ENCODE data around the gene TMC3.
A peak's percentile ranks its signal among the peaks of the same experiment; 100 is the strongest.
"Not testable (repeated sequence)": the region's sequence is repeated elsewhere in the genome, so short reads cannot be mapped to it uniquely, and the experiment has no call there.

Gene TMC3

DNA sequence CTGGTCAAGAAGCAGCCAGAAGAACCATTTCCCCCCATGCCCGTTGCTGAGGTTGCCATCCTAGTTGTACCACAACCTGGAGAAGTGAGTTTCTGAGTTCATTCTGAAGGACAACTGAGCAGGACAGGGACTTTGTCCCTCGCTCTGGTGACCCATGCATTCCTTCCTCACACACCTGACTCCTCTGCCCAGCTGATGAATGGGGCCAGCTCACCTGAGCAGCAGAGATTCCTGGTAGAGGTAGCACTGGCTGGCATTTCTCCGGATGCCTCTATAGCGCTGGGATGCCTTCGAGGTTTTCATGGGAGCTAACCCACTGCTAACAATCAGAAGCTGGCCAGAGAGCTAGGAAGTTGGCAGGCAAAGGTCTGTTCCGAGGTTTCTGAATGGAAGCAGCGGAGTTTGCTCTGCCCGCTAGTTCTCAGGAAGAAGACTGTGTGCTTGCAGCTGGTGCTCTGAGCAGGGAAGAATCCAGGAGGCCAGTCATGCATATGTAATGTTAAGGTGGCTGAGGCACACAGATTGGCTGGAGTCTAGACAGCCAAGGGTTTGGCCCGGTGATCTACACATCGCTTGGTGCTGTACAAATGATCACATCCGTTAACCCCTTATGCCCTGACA is at the start of gene TMC3:
Gene TMC3, minus strand, starts transcription at position 439 of the 621 bp plus-strand sequence. Its CDS starts 136 bp downstream, at position 303.
- no peak for DNase-seq (ENCODE audit: low spot score)

DNA sequence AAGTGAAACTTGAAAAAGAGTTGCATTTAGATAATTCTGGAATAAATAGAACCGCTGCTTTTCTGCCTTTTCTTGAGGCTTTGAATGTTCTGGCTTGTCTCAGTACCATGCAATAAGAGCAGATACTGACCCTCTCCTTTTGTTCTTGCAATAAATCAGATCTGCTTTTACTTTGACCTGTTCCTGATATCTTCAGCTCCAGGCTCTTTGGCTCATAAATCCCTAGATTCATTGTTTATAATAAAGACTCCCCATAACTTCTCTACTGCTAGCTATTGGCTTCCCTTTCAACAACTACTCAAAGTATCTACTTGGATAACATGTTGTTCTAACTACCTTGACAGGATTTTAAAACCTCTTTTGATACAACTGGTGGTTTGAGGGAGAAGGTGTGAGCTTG is 47.4 kb upstream of the TMC3 start:
- DNase-seq (ENCODE audit: low spot score) = no peak

DNA sequence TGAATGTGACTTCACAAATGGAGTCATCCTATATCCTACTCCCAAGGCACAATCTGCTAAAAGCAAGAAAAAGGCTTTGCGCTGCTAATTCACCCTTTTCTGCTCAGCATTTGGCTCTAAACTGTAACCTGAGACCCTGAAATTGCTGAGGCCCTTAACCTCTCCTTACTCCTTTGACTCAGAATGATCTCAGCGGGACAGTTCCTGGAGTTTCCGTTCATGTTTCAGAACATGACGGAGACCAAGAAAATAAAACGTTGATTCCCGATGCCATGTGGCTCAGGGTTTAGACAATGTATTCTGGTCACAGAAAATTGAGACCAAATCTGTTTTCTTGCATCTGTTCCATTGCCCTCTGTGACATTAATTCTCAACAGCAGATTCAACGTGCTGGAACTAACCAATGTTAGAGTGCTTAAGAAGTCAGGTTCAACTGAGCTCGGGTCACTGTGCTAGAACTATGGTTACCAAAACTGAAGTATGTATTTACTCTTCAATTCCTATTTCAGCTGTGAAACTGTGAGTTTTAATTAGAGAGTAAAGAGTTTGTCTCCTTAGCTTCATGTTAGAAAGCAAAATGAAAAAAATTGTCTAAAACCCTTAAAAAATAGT is 45.4 kb upstream of the TMC3 start:
- DNase-seq (ENCODE audit: low spot score) = no peak

DNA sequence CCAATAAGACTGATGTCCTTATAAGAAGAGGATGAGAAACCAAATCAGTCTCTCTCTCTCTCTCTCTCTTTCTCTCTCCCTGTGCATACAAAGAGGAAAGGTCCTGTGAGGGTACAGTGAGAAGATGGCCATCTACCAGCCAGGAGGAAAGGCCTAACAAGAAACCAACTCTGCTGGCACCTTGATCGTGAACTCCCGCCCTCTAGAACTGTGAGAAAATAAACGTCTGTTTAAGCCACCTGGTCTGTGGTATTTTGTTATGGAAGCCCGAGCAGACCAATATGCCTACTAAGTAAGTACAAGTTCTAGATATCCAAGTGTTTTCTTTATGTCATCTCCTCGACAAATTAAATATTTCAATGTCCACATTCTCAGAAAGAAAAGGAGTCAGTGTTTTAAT is 44.9 kb upstream of the TMC3 start:
- no peak for DNase-seq (ENCODE audit: low spot score)

GRCh38 chr15:81418444-81418843 is 44.4 kb upstream of the TMC3 start:
- no peak for DNase-seq (ENCODE audit: low spot score)

GRCh38 chr15:81414274-81414968 is 40.4 kb upstream of the TMC3 start:
- DNase-seq (ENCODE audit: low spot score) = not testable (repeated sequence)

- DNase-seq (ENCODE audit: low spot score) = no peak
Observed at GRCh38 chr15:81413851-81414250, 39.8 kb upstream of the TMC3 start.

DNA sequence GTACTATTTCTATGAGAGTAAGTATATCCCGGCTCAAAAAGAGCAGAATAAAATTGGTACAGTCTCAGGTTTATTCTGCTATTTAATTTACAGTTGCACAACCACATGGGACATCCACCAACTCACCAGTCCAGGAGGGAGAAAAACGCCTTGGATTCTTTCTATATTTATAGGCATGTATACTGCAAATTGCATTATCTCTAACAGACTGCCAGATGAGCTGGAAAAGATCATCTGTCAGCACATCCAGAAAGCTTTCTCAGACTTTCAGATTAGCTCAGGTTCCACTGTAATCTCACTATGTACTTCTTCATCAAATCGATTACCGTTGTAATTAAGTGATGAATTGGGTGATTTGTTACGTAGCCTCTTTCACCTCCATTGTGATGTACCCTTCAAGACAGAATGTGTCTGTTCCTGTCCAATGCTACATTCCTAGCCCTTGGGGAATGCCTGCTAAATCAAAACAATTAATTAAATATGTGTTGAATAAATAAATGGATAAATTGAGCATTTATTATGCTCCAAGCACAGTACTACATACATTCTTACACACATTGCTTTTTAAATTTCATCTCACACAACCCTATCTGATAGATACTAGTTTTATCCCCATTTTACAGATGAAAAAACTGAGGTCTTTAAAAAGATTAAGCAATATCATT is 38.1 kb upstream of the TMC3 start:
- DNase-seq (ENCODE audit: low spot score) = no peak

GRCh38 chr15:81411051-81411450 is 37.0 kb upstream of the TMC3 start:
- no peak for DNase-seq (ENCODE audit: low spot score)

GRCh38 chr15:81410318-81410753 is 36.3 kb upstream of the TMC3 start:
- DNase-seq (ENCODE audit: low spot score) = peak; percentile 12

DNA sequence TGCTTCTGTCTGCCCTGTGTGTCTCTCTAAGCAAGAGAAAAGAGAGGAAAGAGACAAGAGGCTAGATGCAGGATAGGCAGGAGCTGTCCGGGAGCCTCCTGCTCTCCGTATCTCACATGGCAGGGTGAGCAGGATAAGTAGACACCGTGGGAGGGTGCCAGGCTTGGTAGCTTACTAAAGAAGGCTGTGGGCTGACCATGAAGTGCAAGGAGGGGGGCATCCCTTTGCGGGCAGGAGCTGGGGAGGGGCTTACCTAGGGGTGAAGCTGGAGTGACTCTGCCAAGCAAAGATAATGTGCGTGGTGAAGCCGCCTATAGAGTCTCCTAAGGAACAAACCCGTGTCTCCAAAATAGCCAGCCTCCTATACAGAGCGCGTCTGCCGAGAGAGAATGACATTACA is 33.7 kb upstream of the TMC3 start:
- DNase-seq (ENCODE audit: low spot score) = no peak

DNA sequence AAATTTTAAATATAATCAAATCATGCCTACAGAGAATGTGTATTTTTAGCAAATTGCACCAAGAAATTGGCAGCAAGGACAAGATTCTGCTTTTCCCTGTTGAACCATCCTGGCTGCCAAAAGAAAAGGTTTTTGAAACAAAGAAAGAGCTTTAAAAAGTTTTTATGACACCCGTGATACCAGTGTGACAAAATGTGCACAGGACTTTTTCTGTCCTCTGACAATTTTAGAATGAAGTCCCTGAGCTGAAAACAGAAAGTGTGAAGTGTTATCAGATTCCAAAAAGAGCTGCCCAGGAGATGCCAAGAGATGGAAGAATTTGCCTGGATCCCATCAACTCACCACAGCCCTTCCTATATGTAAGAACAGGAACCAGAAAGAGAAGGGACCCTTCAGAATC is 33.2 kb upstream of the TMC3 start:
- no peak for DNase-seq (ENCODE audit: low spot score)

DNA sequence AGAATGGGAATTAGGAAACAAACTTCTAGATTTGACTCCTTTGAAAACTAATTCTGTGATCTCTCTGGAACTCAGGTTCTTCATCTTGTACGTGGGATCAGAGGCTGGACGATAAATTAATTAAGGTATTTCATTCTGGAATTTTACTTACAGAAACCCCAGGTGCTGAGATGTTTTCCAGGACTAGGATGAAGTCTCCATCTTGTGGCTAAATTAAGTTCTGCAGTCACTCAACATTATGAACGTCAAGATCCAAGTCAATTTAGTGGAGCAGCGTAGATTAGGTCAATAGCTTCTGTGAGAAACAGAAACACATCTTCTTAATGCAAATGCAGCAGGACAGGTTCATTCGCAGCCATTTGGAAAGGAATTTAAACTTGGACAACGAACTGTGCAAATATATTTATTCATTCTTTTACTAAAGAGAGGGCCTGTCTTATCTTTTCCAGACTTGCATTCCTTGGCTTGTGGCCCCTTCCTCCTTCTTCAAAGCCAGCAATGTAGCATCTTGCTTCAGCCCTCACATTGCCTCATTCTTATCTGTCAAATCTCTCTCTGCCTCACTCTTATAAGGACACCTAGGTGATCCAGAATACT is 26.7 kb upstream of the TMC3 start:
- peak; percentile 48 for DNase-seq (ENCODE audit: low spot score)

DNA sequence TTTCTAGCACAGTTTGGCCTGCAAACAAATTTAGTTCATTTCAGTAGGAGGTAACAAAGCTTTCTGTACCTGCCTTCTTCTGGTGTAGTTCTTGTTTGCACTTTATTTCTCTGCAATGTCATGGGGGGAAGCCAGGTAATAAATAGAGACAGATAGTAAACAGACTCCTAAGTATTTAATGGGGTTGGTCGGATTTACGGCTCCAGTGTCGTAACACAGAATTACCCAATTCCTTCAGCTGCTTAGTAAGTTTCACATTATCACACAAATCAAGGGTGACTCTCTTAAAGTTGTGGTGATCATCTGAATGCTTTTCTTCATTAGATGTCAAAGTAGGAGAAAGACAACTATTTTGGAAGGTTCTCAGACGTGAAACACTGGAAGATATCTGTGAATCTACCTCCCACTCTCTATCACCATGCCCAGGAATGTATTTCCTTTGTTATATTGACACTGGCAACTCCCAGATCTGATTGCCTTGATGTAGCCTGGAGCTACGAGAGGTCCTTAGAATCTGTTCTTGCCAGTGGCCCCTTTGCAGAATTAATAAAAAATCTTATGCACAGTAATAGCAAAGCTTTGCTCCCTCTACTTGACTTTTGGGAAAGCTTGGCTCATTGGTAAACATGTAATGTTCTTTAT is 25.0 kb upstream of the TMC3 start:
- no peak for DNase-seq (ENCODE audit: low spot score)

- no peak for DNase-seq (ENCODE audit: low spot score)
Observed at GRCh38 chr15:81398456-81398855, 24.4 kb upstream of the TMC3 start.

GRCh38 chr15:81394603-81395002 is 20.6 kb upstream of the TMC3 start:
- DNase-seq (ENCODE audit: low spot score) = no peak

- no peak for DNase-seq (ENCODE audit: low spot score)
Observed at GRCh38 chr15:81391657-81392056, 17.6 kb upstream of the TMC3 start.

DNA sequence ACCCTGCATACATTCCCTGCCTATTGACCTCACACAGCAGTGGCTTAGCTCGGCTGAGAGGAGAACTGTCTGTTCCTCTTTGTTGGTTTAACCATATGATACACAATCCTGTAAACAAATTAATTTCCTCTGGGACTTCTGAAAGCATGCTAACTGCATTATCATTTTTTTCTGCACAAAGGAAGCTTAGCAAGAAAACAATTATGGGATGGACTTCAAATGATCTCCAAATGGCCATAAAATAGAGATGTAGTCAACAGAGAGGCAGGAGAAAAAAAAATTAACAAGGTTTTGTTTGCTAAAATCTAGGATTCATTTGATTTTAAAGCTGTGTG is 14.4 kb upstream of the TMC3 start:
- no peak for DNase-seq (ENCODE audit: low spot score)

DNA sequence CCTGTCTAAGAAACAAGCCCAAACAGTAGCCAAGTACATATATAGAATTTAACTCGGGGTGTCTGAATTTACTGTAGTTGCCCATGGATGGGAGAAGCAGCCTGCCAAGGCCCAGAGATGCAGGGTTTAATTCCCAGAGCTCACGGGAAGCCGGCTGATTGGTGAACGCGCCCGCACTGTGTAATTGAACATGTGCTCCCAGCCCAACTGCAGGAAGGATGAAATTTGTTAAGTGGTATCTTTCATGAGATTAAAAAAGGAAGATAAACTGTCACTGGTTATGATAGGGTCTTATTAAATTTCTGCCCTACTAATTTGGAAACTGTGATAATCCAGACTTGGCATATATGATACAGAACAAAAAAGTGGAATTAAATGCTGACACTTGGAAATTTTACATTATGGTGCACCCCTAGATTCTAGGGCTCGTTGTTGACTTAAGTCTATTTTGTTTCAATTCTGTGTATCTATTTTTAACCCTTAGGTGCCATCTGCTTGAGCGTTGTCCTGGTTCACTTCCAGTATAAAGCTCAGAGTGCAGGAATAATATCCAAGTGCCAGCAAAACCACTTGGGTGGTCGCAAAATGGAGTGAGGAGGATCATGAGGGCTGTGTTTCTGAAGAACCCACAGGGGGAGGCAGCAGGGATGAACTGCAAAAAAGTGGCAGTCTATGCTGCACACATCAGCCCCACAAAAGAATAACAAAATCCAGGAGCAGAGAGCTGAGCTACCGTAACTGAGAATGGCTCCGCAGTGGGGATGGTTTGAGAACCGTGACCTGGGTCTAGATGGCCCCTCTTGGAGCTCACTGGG is 13.8 kb upstream of the TMC3 start:
- DNase-seq (ENCODE audit: low spot score) = no peak

DNA sequence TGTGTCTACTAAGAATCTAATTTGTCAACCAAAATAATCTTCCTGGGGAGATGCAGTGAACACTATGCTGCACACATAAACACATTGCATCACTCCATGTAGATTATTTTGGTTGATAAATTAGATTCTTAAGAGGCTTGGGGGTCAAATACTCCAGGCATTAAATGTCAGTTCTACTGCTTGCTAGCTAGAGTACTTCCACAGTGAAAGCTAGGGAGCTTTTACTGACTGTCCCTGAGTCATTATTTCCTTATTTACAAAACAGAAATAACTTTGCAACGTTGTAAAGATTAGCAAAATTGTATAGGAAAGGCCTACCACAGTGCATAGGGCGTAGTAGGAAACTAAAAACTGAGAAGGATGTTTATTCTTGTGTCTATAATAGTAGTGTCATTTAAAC is 12.9 kb upstream of the TMC3 start:
- DNase-seq (ENCODE audit: low spot score) = no peak

DNA sequence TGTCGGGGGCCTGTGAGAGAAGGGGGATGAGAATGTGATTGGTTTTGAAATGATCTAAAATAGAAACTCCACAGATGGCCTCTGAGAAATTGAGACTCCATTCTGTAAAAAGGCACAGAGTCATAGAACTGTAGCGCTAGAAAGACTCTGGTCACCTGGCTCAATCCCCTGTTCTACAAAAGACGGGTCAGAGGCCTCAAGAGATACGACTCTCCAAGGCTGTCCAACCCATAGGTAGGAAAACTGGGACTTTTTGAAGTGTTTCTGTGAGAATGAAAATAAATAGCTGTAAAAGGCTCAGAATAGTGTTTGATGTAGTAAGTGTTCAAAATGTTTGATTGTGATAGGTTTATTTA is 11.7 kb upstream of the TMC3 start:
- no peak for DNase-seq (ENCODE audit: low spot score)
